Hematopoietic multipotent progenitor cell (in vitro differentiated cells): Measurements from ENCODE around the gene RTCB. TPM values are rescaled to one million over a fixed set of nuclear protein-coding genes. Genes with fewer than 3 reads are reported as not detected.

Source experiments
- DNase-seq, 3 donors: peaks; one replicate each; pipeline ENCODE4 v3.0.0-alpha.2; 2011 to 2015; ENCODE audit warnings: low read depth in 2 of 3, low spot score in 2 of 3
- total RNA-seq: library from RNA; depleted of rRNA; stranded (reverse); fragments of >200 nt; gene quantifications from one replicate; pipeline ENCODE4 v1.2.3, GENCODE V29; 2012

Gene RTCB
- total RNA-seq, result 77.0 TPM

DNA sequence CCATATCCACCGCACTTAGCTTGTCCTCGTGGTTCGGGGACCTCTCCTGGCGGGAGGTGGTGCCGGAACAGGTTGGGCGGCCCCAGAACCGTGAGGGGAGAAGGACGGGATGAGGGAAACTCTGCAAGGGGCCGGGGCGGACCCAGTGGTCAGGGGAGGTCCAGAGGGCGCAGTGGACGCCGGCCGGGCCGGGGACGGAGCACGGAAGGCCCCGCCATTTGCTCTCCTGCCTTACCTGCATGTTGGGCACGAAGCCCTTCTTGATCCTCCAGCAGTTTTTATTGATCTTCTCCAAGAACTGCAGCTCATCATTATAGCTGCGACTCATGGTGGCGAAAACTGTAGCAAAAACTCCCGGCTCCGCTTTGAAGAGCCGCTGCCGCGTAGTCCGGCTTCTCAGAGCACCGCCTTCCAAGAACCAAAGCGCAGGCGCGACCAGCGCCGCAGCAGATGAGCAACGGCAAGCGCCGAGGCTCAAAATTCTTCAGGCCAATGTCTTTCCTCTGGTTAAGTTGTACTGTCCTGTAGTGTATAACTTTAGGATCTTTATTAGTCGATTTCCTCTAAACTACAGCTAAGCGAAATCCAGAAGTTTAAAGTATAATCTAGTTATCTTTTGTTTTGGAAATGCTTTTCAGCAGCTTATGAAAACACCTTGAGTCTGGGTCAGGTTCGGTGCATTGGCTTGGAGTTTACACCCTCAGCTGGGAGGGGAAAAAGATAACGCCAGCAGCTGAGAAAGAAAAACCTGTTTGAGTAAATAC, at the start of gene RTCB:
Gene RTCB, minus strand, starts transcription at position 419 of the 764 bp plus-strand sequence. Its CDS starts 91 bp downstream, at position 328.
- peak; percentile 82 to 93 (median 91) for DNase-seq

DNA sequence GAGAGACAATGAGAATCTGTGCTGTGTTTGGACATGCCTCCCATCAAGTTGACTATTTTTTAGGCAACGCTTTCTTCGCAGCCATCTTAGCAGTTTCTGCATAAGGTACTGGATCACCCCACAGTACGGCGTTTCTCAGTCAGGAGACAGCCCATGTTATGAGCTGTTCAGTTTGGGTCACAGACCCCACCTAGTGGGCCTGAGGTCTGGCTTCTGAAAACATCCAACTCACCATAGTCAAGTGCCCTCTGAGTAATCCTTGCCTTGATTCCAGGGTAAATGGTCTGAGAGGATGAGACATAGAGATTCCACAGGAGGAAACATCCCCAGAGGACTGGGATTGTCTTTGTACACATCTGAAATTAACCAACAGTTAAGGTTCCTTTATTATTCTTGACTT, 45.0 kb upstream of the RTCB start:
- no peak for DNase-seq

DNA sequence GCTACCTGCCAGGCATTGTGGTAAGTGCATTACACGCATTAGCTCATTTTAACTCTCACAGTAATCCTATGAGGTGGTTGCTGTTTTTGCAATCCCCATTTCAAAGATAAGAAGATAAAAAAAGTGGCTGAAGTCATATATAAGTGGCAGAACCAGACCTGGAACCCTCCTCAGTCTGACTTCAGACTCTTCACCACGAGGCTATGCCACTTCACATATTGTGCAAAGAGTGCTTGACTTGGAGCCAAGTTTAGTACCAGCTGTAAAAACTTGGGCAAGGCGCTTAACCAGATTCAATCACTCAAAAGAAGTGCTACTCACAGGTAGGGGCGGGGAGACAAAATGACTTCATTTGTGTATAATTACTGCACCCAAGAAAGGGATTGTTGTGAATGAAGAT, 36.9 kb upstream of the RTCB start:
- DNase-seq, result no peak

DNA sequence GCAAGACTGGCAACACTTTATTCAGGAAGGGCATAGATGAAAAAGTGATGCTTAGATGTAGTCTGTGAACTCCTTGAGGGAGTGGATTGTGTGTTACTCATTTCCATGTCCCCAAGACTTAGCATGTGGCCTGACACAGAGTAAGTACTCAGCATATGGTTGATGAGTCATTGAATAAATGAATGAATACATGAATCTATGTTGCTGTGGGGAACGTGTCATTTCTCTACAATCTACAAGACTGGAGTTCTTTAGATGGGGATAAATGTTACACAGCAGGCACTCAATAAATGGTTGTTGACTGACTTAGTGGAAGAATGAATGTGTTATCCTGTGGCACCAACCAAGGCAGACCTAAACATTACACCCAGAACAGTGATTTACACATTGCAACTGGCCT, 34.3 kb upstream of the RTCB start:
- DNase-seq, result no peak

DNA sequence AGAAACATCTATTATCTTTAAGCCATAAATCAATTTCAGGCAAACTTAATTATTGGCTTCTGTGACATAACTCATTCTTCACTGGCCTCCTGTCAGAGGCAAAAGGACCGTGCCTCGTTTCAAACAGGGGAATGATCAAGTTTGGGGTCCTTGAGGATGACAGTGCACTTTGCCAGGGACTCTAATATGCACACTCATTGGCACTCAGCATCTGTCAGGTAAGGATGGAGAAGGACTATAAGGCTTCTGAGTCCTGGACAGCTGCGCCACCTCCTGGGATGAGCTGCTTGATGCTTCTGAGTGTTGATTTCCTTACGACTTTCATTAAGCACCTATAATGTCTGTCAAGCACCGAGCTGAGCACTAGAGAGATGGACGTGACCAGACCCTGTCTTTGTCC, 32.0 kb upstream of the RTCB start:
- peak in 1 of 3 donors; percentile 15 for DNase-seq

DNA sequence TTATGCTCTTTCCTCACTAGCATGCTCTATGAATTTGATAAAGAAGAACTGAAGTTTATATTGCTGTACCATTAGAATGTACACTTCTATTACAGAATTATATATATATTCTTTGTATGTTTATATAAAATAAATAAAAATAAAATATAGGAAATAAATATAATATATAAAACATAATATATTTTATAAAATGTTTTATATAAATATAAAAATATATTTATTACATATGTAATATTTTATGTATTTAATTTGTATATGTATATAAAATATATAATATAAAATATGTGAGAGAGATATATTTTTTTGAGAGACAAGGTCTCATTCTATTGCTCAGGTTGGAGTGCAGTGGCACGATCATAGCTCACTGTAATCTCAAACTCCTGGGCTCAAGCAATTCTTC, 18.3 kb upstream of the RTCB start:
- DNase-seq, result no peak

DNA sequence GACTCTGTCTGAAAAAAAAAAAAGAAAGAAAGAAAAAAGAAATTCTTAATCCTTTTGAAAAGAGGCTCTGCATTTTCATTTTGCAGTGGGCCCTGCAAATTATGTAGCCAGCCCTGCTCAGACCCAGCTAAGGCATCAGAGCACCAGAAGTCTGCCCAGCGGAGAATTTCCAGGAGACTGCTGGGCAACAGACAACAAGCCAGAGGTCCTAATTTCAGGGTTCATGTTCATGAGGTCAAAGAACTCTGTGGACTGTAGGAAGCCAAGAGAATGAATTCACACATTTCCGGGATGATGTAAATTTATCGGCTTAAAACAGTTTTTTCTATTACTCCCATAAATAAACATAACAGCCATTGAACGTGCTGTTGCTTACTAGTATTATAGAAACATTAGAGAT, 14.8 kb upstream of the RTCB start:
- no peak for DNase-seq

DNA sequence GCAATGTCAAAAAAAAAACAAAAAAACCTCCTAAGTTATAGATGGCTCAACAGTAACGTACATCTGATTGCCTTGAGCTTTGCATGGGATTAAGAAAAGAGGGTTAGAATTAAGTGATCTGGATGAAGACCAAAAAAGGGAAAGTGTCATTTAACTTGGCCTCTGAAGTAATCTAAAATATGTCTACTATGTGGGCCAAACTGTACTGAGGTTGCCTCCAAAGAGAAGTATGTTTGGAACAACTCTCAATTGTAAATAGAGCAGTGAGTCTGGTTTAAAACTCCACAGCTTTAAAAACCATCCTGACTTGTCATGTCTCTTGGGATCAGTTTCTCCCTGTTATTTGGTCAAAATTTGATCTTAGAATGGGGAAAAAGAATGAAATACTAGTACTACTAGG, 11.6 kb upstream of the RTCB start:
- no peak for DNase-seq

DNA sequence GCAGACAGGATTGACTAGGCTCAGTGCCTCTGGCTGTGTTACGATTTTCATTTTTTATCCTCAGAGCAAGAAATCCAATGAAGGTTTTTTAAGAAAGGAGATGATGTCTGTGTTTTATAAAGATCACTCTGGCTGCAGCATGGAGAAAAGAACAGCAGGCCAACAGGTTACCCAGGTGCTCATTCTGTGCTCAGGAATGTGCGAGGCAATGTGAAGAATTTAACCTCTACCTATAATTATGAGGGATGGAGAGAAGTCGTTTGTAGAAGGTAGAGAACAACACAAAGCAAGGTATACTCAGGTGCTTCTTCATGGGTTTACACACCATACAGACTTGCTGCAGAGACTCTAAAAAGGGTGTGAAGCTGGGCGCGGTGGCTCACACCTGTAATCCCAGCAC, 10.0 kb upstream of the RTCB start:
- DNase-seq, result no peak

DNA sequence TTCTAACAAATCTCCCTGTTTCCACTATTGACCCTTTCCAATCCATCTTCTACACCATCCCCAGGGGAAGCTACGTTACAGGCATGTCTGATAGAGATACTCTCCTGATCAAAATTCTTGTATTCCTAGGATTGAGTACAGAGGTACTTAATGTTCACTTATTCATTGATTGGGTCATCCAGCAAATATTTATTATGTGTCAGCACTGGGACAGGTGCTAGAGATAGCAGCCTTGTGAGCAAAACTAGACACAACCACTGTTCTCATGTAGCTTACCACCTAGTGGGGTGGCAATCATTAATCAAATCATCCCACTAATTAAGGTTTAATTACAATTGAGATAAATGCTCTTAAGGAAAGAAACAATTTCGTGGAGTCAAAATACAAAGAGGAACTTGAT, 9.4 kb upstream of the RTCB start:
- no peak for DNase-seq

DNA sequence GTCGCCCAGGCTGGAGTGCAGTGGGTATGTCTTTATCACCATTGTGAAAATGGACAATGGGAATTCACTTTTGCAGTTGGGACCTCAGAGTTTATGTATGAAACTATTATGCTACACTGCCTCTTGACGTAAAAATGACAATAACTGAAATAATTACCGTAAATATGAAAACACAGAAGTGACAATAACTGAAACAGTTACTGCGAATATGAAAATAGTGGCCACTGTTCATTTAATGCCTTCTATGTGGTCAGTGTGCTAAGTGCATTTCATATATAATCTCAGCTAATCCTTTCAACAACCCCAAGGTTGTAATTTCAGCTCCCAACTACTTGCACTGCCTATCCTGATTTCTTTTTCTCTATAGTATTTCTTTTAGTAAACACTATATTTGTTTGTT, 5.9 kb upstream of the RTCB start:
- no peak for DNase-seq

DNA sequence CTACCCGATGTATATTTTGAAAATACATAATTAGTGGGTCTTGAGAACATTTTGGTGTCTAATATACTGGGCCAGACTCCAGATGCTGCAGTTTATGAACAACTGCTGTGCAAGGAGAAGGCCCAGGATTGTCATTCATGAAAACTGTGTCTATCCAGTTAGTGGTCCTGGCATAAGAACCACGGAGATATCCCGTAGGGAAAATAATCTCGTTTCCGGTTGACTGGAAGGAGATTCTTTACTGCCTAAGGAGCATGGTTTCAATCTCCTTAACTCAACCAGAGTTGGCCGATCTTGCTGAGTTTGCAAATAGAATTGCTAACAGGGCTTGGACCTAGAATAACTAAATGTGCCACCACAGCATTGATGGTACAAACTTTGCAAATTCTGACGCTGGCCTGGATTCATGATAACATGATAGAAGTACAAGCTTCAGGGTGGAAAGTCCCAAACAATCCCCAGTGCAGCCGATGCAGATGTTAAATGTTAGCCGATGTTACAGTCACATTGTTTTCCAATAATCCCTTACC, 4.6 kb upstream of the RTCB start:
- DNase-seq, result no peak

DNA sequence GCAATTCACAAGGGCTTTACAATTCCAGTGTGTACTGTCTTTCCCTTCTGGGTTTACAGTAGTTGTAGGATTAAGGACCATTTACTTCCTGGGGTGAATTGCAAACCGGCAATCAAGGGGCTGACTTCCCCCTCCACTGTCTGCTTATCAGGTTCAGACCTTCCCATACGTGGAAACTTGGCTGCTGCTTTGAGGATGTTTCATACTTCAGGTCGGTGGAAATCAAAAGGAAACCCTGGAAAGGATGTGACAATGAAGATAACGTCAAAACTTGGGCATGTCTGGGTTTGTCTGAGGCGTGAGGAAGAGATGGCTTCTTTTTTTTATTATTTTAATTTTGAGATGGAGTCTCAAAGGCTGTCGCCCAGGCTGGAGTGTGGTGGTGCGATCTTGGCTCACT, 2.1 kb upstream of the RTCB start:
- DNase-seq, result peak in 2 of 3 donors; percentile 4 to 14

DNA sequence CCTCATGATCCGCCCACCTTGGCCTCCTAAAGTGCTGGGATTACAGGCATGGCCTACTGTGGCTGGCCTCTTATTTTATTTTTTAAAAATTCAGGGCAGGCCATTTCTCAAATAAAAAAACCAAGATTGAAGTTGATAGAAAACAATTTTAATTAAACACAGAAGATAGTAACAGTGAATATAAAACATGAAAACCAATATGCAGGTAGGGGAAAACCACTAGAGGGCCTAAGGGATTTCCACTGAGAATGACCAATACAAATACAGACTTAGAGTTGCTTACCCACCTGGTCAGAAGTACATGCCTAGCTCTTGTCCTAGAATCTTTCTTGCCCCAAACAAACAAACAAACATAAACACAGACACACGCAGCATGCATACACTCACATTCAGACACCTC, 1.7 kb upstream of the RTCB start:
- peak in 2 of 3 donors; percentile 18 to 26 for DNase-seq

DNA sequence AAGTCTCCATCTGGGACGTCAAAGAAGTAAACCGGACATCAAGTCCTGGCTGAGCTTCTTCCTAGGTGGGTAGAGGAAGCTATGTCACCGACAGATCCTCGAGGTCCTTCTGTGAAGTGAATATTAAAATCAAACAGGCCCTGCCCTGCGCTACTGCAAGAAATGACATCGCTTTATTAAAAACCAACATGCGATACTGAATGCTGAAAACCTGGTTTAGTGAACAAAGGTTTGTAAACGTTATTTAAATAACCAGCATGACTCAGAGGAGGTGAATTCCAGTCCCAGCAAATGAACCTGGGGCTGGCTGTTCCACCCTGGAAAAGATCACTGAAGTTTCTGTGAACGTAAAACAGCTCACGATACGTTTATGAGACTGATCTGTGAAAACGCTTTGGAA, 645 bp downstream of the RTCB start:
- peak; percentile 4 to 23 (median 13) for DNase-seq

DNA sequence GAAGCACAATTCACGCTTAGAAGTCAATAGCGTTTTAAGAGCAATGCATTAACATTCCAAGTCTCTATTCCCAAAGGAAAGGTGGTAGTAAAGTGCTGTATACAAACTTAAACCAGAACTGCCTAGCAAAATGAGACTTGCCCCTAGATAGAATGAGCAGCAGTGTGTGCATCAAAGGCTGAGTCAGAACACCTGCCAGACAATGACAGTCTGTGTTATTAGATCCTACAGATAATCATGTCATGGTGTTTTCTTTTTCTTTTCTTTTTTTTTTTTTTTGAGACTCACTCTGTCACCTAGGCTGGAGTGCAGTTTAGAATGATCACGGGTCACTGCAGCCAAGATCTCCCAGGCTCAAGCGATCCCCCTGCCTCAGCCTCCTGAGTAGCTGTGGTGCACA, 1.6 kb downstream of the RTCB start:
- DNase-seq, result no peak

DNA sequence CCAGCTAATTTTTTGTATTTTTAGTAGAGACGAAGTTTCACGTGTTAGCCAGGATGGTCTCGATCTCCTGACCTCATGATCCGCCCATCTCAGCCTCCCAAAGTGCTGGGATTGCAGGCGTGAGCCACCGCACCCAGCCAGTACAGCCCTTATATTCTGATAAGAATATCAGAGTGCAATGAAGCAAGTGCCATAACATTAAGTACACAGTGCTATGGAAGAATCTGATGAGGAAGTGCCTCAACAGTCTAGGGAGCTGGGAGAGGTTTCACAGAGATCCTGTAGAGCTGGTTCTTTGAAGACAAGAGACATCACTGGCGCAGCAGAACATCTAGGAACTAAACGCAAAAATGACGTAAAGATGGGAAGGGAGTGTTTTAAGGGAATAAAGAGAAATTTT, 2.1 kb downstream of the RTCB start:
- no peak for DNase-seq

DNA sequence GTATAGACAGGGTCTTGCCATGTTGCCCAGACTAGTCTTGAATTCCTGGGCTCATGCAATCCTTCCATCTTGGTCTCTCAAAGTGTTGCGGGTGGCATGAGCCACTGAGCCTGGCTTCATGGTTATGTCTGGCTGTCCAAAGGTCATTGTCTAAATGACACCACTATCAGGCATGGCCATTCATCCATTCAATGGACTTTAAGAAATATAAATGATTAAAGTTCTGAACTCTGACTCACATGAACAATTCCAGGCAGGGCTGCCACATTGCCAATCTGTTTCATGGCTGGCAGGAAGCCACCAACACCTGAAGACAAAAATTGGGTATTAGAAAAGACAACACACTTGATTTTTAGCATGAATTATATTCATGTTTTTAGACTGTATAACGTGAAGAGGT, 4.1 kb downstream of the RTCB start:
- DNase-seq, result no peak

DNA sequence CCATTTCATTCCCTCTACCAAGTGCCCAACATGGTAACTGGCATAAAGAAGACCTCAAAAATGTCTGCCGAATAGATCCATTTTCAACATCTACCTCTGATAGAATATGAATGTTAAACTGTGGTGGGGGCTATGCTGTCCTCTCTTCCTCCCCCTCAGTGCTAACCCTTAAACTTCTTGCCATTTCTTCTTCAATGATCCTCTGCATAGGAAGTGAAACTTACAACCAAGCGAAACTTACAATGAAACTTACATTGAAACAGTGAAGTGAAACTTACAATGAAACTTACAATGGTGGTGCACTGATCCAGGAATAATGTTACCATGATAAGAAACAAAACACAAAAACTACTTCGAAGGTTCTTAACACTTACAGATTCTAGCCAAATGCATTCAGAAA, 4.7 kb downstream of the RTCB start:
- DNase-seq, result no peak

DNA sequence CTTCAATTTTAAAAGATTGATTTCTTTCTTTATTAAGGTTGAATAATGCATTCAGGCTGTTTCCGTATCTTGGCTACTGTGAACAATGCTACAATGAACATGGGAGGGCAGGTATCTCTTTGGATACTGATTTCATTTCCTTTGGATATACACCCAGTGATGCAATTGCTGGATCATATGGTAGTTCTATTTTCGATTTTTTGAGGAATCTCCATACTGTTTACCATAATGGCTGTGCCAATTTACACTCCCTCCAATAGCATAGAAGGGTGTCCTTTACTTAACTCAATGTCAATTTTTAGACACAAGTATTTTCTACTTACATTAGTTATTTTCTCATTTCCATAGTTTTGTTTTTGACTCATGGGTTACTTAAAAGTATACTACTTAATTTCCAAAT, 8.0 kb downstream of the RTCB start:
- DNase-seq, result no peak

DNA sequence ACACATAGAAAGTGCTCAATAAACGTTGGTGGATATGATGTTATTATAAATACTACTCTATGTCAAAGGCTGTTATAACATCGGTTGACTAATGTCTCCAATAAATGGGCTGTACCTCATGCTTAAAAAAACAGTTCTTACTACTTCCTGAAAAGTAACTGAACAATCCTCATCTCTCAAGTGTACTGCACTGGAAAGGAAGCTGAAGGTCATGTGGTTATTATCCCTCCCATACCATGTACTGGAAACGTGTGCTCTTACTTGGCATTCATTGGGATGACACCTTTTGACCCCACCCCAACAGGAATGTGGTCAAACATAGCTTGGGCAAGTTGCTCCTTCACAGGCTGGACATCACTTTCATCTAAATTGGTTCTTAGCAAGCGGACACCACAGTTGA, 10.6 kb downstream of the RTCB start:
- no peak for DNase-seq

DNA sequence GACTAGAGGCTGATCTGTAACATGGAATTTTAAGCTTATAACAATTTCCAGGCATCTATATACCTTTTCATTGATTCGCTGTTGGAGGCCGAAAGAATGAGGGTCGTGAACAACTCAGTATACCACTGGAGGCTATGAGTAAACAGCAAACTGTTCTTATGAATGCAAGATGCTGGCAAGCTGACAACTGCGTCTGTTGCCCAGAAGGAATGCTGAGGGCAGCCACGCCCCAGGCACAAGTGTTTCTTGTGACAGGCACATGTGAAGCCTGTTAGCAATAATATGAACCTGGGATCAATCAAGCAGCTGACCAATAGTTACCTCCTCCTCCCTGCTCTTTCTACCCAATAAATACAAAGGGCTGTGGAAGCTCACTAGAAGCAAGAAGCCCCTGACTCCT, 15.3 kb downstream of the RTCB start:
- no peak for DNase-seq

DNA sequence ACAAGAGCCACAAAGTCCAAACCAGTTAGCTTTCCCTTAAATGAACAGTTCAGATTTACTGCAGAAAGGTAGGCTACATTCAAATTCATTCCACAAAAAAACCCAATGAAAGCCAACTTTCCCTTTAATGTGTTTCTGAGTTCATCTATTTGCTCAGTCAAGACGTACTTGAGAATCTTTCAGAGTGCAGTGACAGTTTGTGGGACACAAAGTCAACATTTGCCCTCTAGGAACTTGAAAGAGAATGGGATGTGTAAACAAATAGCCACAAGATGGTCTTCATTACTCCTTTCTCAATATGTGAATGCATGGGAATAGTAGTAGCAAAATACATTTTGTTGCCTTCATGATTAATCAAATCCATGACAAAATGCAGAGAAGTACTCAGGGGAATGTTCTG, 15.8 kb downstream of the RTCB start:
- no peak for DNase-seq
